NCI-H1092 (cell line): ENCODE measurements around the gene CHST11.

Experiments used
- DNase-seq: peaks from one replicate; lab custom pipeline; 2025; lab: John Stamatoyannopoulos, UW

CHST11 gene

DNA sequence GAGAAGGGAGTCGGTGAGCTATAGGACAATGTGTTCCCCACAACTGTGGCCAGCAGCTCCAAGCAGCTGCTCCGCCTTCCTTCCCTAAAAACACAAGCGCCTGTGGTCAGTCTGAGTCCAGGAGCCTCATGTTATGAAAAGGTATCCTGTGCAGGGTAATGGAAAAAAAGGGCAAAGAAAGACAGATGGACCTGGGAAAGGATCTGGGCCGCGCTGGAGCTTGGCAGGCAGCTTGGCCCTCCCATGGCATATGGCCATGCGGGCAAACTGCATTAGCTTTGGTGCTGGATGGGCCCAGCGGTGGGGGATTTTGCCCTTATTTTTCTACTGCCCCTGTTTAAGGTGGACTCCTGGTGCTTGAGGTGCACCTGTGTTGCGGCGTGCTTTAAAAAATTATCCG, 23.7 kb upstream of the CHST11 start:
- DNase-seq: no peak

DNA sequence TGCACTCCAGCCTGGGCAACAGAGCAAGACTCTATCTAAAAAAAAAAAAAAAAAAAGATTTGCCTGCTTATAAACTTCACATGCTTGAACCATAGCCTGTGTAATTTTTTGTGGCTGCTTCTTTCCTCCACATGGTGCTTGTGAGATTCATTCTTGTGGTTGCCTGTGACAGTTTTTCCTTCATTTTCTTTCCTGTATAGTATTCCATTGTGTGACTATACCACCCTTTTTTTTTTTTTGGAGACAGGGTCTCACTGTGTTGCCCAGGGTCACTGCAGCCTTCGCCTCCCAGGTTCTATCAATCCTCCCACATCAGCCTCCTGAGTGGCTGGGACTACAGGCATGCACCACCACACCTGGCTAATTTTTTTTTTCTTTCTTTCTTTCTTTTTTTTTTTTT, 22.6 kb upstream of the CHST11 start:
- DNase-seq: no peak

DNA sequence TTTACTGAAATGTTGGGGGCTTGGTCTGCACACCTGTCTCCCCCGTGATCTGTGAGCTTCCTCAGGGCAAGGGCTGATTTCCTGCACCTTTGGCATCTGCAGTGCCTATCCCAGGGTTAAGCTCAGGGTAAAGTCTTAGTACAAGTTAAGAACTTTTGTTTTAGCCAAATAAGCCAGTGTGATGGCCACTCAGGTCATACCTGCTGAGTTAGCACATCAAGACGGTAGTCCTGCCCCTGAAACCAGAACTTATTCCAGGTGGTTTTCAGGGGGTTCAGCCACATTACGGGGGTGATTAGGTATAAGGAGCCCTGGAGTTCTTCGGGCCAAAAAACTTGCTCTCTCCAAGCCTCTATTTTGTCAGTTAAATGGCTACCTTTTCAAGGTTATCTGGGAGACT, 21.6 kb upstream of the CHST11 start:
- no peak for DNase-seq

DNA sequence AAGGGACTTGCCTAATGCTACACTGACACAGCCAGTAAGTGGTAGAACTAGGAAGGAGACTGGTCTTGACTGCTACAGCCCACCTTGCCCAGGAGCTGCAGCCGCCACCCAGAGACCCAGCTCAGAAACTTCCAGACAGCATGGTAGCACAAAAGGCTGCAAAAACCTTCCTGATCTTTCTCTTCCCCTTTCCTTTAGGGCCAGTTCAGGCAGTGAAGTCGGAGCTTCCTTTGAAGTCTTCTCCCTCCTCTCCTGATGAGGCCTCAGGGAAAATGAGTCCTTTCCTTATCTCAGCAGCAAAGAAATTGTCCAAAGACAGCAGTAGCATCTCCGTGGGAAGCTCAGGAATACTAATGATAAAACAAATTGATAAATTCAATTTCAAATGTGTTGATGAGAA, 21.0 kb upstream of the CHST11 start:
- DNase-seq: no peak

DNA sequence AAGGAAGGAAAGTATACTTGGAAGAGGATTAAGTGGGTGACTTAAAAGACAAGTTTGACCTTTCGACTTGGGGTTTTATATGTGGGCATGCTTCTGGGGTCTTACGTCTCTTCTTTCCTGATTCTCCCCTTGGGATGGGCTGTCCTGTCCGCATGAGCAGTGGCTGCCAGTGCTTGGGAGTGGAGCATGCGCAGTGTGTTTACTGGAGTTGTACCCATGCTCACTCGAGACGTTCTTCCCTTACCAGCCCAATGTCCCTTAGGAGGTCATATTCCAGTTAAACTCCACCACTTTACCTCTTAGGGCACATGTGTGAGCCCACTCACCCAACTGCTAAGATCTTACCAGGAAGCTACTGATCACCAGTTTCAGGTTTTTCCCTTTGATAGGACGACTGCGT, 20.0 kb upstream of the CHST11 start:
- DNase-seq: no peak

DNA sequence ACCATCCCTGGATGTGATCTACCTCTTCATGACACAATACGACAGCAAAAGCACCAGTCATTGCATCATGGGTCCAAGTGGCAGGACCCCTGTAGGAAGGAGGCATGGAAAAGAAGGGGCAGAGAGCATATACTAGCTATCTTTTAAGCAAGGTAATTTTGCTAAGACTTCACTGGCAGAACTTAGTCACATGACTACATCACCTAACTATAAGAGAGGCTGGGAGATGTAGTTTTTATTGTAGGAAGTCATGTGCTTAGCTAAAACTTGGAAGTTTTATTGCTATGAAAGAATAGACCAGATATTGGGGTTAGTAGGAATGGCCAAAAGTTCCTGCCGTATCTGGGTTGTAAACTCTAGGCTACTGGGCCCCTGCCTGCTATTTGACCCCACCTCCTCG, 18.6 kb upstream of the CHST11 start:
- no peak for DNase-seq

DNA sequence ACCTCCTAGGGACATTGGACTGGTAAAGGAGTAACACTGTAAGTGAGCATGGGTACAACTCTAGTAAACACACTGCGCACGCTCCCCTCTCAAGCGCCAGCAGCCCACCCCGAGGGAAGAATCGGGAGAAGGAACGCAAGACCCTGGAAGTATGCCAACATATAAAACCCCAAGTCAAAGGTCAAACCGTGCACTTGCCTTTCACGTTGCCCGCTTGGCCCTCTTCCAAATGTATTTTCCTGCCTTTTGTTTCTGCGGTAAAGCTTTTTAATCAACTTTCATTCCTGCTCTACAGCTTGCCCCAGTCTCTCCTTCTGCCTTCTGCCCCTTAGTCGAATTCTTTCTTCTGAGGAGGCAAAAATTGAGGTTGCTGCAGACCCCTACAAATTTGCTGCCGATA, 17.6 kb upstream of the CHST11 start:
- DNase-seq: no peak

DNA sequence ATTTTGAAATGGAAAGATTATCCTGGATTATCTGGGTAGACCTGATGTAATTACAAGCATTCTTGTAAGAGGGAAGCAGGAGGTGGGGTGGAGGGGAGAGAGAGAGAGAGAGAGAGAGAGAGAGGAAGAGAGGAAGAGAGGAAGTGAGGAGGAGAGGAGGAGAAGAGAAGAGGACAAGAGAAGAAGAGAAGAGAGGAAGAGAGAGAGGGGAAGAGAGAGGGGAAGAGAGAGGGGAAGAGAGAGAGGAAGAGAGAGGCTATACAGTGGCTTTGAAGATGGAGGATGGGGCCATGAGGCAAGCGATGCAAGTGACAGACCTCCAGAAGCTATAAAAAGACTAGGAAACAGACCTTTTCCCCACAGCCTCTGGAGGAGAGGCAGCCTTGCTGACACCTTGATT, 13.7 kb upstream of the CHST11 start:
- no peak for DNase-seq

DNA sequence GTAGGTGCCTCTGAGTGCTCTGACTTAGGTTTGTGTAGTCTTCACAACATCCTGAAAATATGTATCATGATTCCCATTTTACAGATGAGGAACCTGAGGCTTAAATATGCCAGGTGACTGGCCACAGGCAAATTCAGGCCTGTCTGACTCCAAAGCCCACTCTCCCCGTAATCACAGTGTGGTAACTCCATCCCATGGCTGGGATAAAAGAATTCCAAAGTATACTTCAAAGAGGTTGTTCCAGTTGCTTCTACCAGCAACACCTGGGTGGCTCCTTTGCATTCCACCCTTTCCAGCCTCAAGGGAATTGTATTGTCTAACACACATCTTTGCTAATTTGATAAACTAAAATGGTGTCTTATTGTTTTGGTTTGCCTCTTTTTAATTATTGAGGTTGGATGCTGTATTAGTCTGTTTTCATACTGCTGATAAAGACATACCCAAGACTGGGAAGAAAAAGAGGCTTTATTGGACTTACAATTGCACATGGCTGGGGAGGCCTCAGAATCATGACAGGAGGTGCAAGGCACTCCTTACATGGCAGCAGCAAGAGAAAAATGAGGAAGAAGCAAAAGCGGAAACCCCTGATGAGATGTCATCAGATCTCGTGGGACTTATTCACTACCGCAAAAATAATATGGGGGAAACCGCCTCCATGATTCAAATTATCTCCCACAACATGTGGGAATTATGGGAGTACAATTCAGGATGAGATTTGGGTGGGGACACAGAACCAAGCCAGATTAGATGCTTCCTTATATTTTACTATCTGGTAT, 9.9 kb upstream of the CHST11 start:
- DNase-seq: no peak

DNA sequence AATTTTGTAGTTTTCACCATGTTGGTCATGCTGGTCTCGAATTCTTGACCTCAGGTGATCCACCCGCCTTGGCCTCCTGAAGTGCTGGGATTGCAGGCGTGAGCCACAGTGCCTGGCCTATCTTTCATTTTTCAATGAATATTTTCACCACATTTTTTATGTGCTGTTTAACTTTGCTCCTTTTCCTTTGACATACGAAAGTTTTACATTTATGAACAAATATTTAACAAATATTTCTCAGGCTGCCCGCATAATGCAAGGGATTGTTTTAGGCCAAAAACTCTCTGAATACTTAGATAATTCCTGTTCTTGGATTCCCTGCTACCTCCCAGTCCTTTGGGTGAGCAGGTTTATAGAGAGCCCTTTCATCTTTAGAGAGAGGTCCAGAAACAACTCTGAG, 8.7 kb upstream of the CHST11 start:
- DNase-seq: no peak

DNA sequence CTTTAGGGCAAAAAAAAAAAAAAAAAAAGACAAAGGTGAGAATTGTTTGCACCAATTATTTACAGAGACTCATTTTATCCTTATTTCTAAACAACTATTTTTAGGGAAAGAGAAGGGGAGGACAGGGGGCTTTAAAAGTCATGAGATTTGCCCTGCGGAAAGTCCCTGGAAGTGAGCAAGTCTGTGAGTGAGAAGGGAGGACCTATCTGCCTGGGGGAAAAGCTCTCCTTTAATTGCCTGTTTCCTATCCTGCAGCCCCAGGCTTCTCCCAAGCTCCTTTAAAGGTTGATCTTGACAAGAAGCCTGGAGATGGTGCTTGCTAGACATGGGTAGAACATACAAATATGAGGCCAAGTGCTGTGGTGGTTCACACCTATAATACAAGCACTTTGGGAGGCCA, 8.3 kb upstream of the CHST11 start:
- no peak for DNase-seq

DNA sequence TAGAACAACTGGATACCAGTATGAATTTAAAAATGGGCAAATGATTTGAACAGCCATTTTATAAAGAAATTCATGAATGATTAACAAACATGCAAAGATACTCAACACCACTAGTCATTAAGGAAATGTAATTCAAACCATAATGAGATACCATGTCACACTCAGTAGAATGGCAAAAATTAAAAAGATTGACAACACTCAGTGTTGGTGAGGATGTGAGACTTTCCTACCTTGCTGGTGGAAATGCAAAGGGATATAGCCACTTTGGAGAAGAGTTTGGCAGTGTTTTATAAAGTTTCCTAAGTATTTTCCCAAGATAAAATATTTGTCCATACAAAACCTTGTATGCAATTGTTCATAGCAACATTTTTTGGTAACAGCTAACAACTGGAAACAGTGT, 6.0 kb upstream of the CHST11 start:
- no peak for DNase-seq

DNA sequence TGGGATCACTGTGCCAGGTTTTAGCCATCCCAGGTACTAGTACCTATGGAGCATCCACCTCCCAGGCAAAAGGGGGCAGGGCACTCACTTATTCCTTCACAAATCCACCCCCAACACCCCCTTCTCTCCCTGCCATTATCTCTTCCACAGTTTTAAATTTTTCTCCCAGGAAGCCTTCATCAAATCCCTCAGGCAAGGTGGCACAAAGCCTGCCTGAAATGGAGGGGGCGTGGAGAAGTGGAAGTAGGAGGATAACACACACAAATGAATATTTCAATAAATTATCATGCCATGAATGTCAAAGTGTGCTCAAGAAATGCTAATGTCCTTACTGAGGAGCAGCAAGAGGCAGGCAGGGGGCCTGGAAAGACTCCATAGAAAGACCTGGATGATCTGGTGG, 4.7 kb upstream of the CHST11 start:
- no peak for DNase-seq

DNA sequence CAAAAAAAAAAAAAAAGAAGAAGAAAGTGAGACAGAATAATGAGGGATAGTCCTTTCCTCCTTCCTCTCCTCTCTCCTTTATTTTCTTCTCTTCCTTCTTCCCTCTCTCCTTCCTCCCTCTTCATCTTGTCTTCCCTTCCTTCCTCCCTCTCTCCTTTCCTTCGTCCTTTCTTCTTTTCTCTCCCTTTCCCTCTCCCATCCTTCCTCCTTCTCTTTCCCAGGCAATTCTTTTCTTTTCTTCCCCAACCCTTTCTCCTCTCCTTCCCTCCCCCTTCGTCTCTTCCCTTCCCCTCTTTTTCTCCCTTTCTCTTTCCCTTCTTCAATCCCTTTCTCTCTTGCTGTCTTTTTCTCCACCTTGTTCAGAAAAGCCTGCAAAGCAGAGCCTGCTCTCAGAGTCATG, 3.6 kb upstream of the CHST11 start:
- no peak for DNase-seq

DNA sequence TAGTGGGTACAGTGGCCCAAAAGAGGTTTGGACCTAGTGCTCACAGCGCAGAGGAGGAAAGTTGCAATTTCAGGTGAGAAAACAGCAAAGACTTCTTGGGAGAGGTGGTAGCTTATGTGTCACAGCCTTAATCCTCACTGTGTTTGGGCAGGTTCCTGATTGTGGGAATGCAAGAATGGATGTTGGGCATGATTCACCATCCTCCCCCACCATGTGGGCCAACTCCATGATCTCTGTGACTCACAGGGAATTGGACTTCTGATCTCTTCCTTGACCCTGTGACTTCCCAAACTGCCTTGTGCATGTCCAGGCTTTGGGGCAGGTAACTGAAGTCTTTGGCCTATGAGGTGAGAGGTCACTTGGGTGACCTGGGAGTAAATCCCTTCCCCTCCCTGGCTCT, 1.8 kb upstream of the CHST11 start:
- DNase-seq: no peak

DNA sequence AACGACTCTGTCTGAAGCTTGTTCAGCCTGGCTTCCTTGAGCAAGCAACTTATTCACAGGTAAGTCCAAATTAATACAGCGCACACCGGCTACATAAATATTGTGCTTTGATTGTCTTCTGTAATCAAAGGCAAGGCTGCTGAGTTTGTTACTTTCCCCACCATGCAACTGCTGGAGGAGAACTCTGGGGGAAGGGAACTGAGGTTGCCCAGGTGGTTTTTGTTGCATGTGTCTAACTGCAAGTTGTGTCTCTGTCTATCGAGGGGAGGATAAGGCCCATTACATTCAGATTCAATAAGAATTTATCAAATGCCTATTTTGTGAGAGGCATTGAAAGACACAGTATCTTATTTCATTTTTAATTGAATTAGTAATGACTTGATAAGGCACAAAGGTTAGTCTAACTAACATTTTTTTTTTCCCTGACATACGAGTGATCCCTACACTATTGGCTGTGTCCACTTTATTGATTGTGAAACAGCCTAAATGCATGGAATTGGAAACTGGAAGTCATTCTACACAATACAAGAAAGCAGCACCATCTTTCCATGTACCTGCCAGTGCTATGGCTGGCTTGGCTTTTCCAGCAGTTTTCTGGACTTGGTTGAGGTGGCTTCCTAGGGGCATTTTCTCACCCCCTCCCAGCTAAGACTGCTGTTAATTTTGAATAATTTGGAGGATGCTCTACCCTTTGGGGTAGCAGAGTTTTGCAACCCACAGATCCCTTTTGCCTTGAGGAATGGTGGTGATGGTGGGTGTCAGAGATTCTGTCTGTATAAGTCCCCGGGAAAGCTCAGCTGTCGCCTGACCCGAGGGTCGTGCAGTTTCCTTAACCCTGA, 951 bp upstream of the CHST11 start:
- DNase-seq: no peak

DNA sequence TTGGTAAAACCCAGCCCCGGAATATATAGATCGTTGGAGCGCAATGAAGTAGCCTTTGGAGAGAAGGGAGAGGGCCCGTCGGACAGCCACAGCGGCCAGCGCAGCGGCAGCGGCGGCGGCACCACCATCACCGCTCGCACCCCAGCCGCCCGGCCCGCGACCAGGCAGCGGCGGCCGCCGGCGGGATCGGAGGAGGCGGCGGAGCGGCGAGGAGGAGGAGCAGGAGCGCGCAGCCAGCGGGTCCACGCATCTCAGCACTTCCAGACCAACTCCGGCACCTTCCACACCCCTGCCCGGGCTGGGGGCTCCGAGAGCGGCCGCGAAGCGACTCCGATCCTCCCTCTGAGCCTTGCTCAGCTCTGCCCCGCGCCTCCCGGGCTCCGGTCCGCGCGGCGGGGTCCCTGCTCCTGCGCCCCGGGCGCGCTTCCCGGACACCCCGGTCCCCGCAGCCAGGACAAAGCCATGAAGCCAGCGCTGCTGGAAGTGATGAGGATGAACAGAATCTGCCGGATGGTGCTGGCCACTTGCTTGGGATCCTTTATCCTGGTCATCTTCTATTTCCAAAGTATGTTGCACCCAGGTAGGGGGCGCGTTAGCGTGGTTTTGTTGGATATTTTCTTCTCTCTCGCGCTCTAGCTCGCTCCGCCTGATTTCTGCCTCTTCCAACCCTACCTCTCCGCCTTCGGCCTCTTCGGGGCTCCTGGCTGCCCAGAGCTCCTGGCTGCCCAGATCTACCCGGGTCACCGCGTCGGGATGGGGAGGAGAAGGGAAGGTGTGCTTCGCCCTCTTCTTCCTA, 400 bp downstream of the CHST11 start:
- DNase-seq: peak; percentile 61

DNA sequence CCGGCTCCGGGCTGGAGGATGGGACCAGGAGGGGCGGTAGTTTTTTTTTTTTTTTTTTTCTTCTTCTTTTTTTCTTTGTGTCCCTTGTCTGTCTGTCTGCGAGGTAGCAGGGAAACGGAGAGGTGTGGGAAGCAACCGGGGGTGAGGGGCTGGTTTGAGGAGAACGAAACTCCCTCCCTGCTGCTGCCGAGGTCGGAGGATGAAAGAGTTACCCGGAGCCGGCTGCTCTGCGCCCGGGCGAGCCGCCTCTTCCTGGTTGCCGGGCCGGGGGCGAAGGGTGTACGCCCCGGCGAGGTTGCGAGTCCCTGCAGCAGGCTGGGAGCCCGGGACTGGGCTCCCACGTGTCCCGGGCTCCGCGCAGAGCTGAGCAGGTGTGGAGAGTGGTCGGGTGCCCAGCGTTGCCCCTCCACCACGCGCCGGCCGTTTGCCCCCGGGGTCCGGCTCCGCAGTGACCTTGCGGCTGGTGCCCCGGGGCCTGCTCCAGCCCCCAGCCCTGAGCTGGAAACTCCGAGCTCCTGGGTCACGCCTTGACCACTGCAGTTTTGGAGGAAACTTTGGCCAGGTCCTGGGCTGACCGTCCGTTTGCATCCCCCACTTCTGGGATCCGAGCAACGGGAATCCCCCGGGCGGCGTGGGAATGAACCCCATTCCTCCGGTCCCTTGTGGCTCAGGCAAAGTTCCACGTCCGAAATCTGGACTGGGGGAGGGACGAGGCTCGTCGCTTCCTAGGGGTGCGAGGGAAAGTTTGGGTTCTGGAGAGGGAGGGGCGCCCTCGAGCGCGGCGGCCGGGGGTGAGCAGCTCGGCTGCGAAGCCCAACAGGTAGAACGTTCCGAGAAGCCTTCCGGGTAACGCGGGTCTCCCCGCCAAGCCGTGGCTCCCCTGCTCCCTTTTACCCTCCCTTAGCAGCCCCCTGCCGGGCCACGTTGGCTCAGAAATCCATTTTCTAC, 1.3 kb downstream of the CHST11 start:
- DNase-seq: no peak

DNA sequence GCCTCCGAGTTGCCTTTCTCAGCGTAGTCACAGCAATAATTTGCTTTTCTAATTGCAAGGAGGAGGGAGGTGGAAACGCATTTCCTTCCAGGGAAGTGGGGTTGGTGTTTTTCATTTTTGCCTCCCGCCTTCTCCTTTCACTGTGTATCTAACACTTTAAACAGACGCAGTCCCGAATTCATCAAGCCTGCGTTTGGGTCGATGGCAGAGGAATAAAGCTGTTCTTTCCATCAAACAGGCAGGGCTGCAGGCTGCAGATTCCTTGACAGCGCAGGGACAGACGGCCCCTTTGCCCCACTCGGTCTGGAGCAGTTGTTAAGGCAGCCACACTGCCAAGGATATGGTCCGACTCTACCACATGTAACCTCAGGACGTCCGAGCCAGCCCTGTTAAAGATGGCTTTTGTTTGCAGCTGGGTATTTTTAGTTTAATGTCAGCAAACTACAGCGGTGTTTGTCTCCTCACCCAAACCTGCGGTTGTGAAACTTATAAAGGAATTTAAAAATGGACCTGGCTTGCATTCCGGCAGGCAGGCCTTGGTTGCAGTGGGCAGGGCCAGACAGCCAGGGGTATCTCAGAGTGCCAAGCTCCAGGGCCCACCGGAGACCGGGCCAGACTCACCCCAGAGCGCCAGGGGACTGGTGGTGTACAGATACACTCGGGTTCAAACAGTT, 2.1 kb downstream of the CHST11 start:
- DNase-seq: no peak

DNA sequence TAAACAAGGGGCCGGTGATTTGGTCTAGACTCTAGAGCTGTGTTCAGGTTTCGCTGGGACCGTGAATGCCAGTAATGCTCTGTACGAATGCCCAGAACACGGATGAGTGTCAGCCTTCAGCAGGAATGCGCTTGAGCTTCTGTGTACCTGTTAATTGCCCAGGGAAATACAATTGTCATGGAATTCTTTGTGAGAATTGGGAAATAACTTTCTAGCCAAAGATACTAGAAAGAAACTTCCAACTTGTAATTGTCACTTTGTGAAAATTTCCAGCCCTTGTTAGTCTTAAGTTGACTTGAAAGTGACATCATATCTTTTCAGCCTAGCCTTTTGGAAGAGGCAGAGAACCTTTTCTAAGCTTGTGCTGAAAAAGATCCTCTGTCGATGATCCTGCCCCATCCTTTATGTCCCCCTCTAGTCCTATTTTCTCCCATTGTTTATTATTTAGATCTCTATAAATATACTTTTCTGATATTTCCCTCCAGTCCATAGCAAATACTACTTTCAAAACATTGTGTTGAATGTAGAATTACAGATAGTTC, 2.7 kb downstream of the CHST11 start:
- DNase-seq: no peak
